Thoracic aorta (tissue), 2 donors: Measurements from ENCODE around the gene CFAP92. TPM values are rescaled to one million over a fixed set of nuclear protein-coding genes. Genes with fewer than 3 reads are reported as not detected.

Source experiments
- ATAC-seq: fragments of 150-250 bp; one replicate; pipeline ENCODE4 v1.8.0; 2017; ENCODE audit warnings: low read depth; ENCODE audit not compliant: insufficient number of reproducible peaks, low FRiP score
- DNase-seq: peaks from one replicate; pipeline ENCODE4 v3.0.0-alpha.2; 2020; ENCODE audit warnings: low spot score
- H3K27ac ChIP-seq, 2 donors: fragments of 200-600 bp; sonication (generic); 1 replicate in 1 of 2; 2 replicates in 1 of 2; pipeline ENCODE4 v1.5.1; 2016; ENCODE audit warnings: mild to moderate bottlenecking in 2 of 2, moderate library complexity in 2 of 2
- H3K27me3 ChIP-seq: fragments of 200-600 bp; sonication (generic); replicated peaks from 2 replicates; pipeline ENCODE4 v1.6.0; 2016; ENCODE audit warnings: mild to moderate bottlenecking; ENCODE audit not compliant: insufficient read depth
- H3K36me3 ChIP-seq: fragments of 200-600 bp; sonication (generic); one replicate; pipeline ENCODE4 v1.5.1; 2016
- H3K4me1 ChIP-seq, 2 donors: fragments of 200-600 bp; sonication (generic); 1 replicate in 1 of 2; 2 replicates in 1 of 2; pipeline versions ENCODE4 v1.5.1 to v1.6.0; 2016; ENCODE audit warnings: low read depth in 2 of 2, mild to moderate bottlenecking in 1 of 2; ENCODE audit not compliant: control insufficient read depth in 1 of 2
- H3K4me3 ChIP-seq: fragments of 200-600 bp; sonication (generic); 2 replicates; pipeline ENCODE4 v1.5.1; 2016; ENCODE audit warnings: mild to moderate bottlenecking
- H3K9me3 ChIP-seq: fragments of 200-600 bp; sonication (generic); 2 replicates; pipeline ENCODE4 v1.5.1; 2016
- total RNA-seq, 2 donors: library from RNA; depleted of rRNA; stranded (reverse); fragments of >200 nt; gene quantifications; one replicate each; pipeline versions ENCODE4 v1.1.0 to v1.2.3, GENCODE V29; 2016
- TF ChIP-seq, protein P1 (sequence below): fragments of 200-600 bp; sonication (generic); IDR thresholded peaks from one replicate; pipeline ENCODE4 v1.5.1; 2019; ENCODE audit warnings: antibody characterized with exemption

Gene CFAP92
- total RNA-seq, 2 donors from 2014 or later: 0.68 TPM; not detected in 1

DNA sequence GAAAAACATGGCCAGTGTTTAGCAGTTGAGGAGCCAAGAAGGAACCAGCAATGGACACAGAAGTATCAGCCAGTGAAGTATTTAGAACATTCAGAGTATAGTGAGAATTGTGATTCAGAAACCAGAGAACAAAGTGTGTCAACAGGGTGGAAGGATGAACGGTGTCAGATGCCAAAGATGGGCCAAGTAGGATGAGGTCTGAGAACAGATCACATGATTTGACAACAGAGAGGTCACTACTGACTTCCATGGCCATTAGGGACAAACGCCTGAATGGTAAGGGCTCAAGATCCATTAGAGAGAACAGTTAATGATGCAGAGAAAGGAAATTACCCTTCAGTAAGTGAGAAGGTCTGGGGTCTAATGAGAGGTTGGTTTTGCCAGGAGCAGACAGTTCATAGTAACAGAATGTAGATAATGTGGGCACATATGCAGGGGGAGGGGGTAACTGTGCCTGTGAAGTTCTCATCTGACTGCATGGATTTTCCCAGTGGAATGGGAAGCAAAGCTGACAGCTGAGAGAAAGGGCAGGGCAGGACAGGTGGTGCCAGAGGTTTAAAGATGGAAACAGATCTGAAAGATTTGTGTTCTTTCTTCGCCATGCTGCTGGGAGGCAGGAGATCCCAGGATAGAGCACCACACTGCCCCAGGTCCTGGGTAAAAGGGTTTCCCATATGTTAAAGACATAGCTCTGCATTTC, 119.2 kb downstream of the CFAP92 start:
- DNase-seq (no peak), ATAC-seq (no peak)
- TF ChIP-seq, protein P1, sequence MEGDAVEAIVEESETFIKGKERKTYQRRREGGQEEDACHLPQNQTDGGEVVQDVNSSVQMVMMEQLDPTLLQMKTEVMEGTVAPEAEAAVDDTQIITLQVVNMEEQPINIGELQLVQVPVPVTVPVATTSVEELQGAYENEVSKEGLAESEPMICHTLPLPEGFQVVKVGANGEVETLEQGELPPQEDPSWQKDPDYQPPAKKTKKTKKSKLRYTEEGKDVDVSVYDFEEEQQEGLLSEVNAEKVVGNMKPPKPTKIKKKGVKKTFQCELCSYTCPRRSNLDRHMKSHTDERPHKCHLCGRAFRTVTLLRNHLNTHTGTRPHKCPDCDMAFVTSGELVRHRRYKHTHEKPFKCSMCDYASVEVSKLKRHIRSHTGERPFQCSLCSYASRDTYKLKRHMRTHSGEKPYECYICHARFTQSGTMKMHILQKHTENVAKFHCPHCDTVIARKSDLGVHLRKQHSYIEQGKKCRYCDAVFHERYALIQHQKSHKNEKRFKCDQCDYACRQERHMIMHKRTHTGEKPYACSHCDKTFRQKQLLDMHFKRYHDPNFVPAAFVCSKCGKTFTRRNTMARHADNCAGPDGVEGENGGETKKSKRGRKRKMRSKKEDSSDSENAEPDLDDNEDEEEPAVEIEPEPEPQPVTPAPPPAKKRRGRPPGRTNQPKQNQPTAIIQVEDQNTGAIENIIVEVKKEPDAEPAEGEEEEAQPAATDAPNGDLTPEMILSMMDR: no peak
- Histone ChIP-seq H3K9me3 (no peaks in the 10 kb centered on the region), H3K4me1 (peaks cover 0 to 13% of the 10 kb centered on the region in 2 donors), H3K27ac (no peak overlapping the region), H3K36me3 (no peaks in the 10 kb centered on the region), H3K27me3 (no peaks in the 10 kb centered on the region), H3K4me3 (no peak overlapping the region)

DNA sequence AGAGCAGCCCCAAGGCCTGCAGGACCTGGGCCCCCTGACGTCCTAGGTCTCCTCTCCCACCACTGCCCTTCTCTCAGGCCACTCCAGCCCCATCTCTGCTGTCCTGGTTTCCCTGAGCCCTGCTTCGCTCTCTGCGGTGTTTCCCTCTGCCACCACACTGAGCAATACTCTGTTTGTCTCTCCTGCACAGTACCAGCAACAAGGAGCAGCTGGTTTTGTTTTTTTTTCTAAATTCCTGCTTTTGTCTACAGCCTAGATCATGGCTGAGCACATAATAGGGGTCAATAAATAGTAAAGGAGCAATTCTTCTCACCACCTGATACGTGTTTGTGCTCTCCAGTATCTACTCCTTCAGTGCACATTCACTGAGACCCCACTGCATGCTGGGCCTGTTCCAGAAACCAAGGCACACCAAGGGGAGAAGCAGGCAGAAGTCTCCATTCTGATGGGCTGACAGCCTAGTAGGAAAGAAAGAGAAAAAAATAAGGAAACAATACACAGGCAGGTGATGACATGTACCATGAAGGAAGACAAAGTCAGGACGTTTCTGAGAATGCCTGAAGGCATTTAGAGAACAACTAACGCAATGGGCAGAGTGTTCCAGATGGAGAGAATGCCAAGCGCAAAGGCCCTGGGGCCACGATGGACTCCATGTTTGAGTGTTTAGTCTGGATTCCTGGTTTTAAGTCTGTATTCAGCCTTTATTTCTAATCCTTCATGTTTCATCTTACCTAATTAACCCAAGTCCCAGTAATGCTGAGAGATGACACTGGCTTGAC, 120.4 kb downstream of the CFAP92 start:
- H3K36me3 ChIP-seq: no peaks in the 10 kb centered on the region
- DNase-seq (no peak), ATAC-seq (no peak)
- TF ChIP-seq, protein P1: no peak
- H3K4me1 ChIP-seq: peaks cover 0 to 8% of the 10 kb centered on the region in 2 donors
- H3K4me3 ChIP-seq: no peak overlapping the region
- H3K27ac ChIP-seq: no peak overlapping the region
- no peaks in the 10 kb centered on the region for H3K27me3 ChIP-seq
- no peaks in the 10 kb centered on the region for H3K9me3 ChIP-seq

DNA sequence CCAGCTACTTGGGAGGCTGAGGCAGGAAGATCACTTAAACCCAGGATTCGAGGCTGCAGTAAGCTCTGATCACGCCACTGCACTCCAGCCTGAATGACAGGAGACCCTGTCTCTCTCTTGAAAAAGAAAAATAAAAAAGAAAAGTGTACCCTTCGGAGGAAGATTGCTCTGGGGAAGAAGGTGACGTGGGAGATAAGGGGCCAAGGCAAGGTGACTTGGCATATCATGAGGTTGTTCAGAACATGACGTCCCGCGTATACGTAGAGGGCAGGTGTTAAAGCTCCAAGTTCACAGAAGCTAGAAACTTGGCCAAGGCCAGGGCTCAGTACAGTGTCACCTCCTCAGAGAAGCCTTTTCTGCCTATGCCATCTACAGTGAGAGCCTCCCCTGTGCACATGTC, 121.1 kb downstream of the CFAP92 start:
- TF ChIP-seq, protein P1: no peak
- Histone ChIP-seq H3K4me3 (no peak overlapping the region), H3K4me1 (peaks cover 0 to 2% of the 10 kb centered on the region in 2 donors), H3K9me3 (no peaks in the 10 kb centered on the region), H3K27ac (no peak overlapping the region), H3K36me3 (no peaks in the 10 kb centered on the region), H3K27me3 (no peaks in the 10 kb centered on the region)
- DNase-seq (no peak), ATAC-seq (no peak)

DNA sequence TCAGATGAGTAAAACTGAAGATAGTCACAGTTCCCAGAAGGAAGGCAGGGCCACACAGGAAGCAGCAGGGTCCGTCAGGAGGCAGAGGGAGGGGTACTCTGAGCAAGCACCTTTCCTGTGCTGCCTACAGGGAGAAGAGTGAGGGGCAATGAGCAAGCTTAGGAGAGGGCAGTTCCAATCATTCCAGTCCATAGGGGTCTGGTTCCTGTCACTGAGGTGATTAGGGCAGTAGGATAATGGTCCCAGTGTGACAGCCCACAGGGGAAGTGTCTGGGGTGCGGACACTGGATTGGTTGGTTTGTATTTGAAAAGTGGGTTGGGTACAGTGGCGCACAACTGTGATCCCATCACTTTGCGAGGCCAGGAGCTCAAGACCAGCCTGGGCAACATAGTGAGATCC, 121.6 kb downstream of the CFAP92 start:
- Histone ChIP-seq H3K9me3 (no peaks in the 10 kb centered on the region), H3K27me3 (no peaks in the 10 kb centered on the region), H3K4me1 (no peaks in the 10 kb centered on the region), H3K27ac (no peak overlapping the region), H3K4me3 (no peak overlapping the region), H3K36me3 (no peaks in the 10 kb centered on the region)
- TF ChIP-seq, protein P1: no peak
- DNase-seq: no peak
- no peak for ATAC-seq

DNA sequence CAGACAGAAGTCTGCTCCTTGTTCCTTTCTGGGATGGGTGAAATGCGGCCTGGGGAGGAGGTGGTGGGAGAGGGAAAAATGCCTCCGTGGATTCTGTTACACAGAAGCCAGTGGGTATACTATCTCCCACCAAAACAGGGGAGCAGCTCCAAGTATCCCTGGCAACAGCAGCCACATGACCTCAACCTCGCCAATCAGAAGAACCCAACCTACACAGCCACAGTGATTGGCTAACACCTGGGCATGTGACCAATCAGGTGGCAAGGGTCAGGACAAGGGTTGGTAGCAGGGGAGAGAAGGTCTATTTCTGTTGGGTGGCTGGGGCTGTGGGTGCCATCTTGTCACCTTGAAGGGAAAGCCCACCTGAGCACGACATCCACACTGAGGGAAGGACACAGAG, 123.5 kb downstream of the CFAP92 start:
- Histone ChIP-seq H3K27me3 (no peaks in the 10 kb centered on the region), H3K36me3 (no peaks in the 10 kb centered on the region), H3K4me3 (no peak overlapping the region), H3K4me1 (no peaks in the 10 kb centered on the region), H3K9me3 (no peaks in the 10 kb centered on the region), H3K27ac (no peak overlapping the region)
- TF ChIP-seq, protein P1: no peak
- no peak for DNase-seq
- no peak for ATAC-seq
